ENCODE measurements around the gene HUWE1. TPM values are rescaled to one million over a fixed set of nuclear protein-coding genes. Genes with fewer than 3 reads are reported as not detected.
"Not testable (repeated sequence)": the region's sequence is repeated elsewhere in the genome, so short reads cannot be mapped to it uniquely, and the experiment has no call there.

HUWE1 gene
- total and polyA plus RNA-seq, 4 donors: 91.1 to 128 (median 116) TPM

GRCh38 chrX:53558646-53559045, 127.9 kb downstream of the HUWE1 start:
- DNase-seq (ENCODE audit: low read depth in 4 of 6, low spot score in 6 of 6): no peak
- Histone ChIP-seq H3K4me3 (ENCODE audit: low read depth, low read length) (no peak overlapping the region), H3K9me3 (ENCODE audit: control insufficient read depth, insufficient read depth, low read length) (no peaks in the 10 kb centered on the region), H3K27me3 (ENCODE audit: control insufficient read depth, insufficient read depth, low read length) (peaks cover 16% of the 10 kb centered on the region), H3K4me1 (ENCODE audit: control insufficient read depth, insufficient read depth, low read length) (no peaks in the 10 kb centered on the region), H3K36me3 (ENCODE audit: control insufficient read depth, insufficient read depth, low read length) (peaks cover 29% of the 10 kb centered on the region), H3K27ac (ENCODE audit: low read depth, low read length) (no peak overlapping the region)
- WGBS (ENCODE audit: insufficient coverage): 69% methylated on average over 3 of the region's 6 CpGs

- H3K4me1 ChIP-seq (ENCODE audit: control insufficient read depth, insufficient read depth, low read length): no peaks in the 10 kb centered on the region
- H3K36me3 ChIP-seq (ENCODE audit: control insufficient read depth, insufficient read depth, low read length): peaks cover 31% of the 10 kb centered on the region
Observed at GRCh38 chrX:53556868-53557267, 129.7 kb downstream of the HUWE1 start.

GRCh38 chrX:53550756-53551463, 135.6 kb downstream of the HUWE1 start:
- 94% methylated on average over 16 of the region's 18 CpGs for WGBS (ENCODE audit: insufficient coverage)
- H3K9me3 ChIP-seq (ENCODE audit: control insufficient read depth, insufficient read depth, low read length): no peaks in the 10 kb centered on the region
- H3K27me3 ChIP-seq (ENCODE audit: control insufficient read depth, insufficient read depth, low read length): peaks cover 17% of the 10 kb centered on the region
- H3K4me3 ChIP-seq (ENCODE audit: low read depth, low read length): no peak overlapping the region
- H3K36me3 ChIP-seq (ENCODE audit: control insufficient read depth, insufficient read depth, low read length): peaks cover 49% of the 10 kb centered on the region
- DNase-seq (ENCODE audit: low read depth in 4 of 6, low spot score in 6 of 6): no peak
- H3K27ac ChIP-seq (ENCODE audit: low read depth, low read length): no peak overlapping the region
- H3K4me1 ChIP-seq (ENCODE audit: control insufficient read depth, insufficient read depth, low read length): no peaks in the 10 kb centered on the region

More at GRCh38 chrX:53556868-53557267, 129.7 kb downstream of the HUWE1 start:
- 56% methylated on average over 1 of the region's 3 CpGs for WGBS (ENCODE audit: insufficient coverage)
- peaks cover 12% of the 10 kb centered on the region for H3K27me3 ChIP-seq (ENCODE audit: control insufficient read depth, insufficient read depth, low read length)
- no peaks in the 10 kb centered on the region for H3K9me3 ChIP-seq (ENCODE audit: control insufficient read depth, insufficient read depth, low read length)
- no peak for DNase-seq (ENCODE audit: low read depth in 4 of 6, low spot score in 6 of 6)
- H3K27ac ChIP-seq (ENCODE audit: low read depth, low read length): no peak overlapping the region
- no peak overlapping the region for H3K4me3 ChIP-seq (ENCODE audit: low read depth, low read length)

GRCh38 chrX:53547668-53548067, 138.9 kb downstream of the HUWE1 start:
- no peak for DNase-seq (ENCODE audit: low read depth in 4 of 6, low spot score in 6 of 6)
- Histone ChIP-seq H3K27me3 (ENCODE audit: control insufficient read depth, insufficient read depth, low read length) (peaks cover 26% of the 10 kb centered on the region), H3K4me3 (ENCODE audit: low read depth, low read length) (no peak overlapping the region), H3K9me3 (ENCODE audit: control insufficient read depth, insufficient read depth, low read length) (no peaks in the 10 kb centered on the region), H3K36me3 (ENCODE audit: control insufficient read depth, insufficient read depth, low read length) (peaks cover 59% of the 10 kb centered on the region), H3K27ac (ENCODE audit: low read depth, low read length) (no peak overlapping the region), H3K4me1 (ENCODE audit: control insufficient read depth, insufficient read depth, low read length) (no peaks in the 10 kb centered on the region)
- 76% methylated on average over 12 of the region's 12 CpGs for WGBS (ENCODE audit: insufficient coverage)

- 68% methylated on average over 8 of the region's 9 CpGs for WGBS (ENCODE audit: insufficient coverage)
- no peaks in the 10 kb centered on the region for H3K9me3 ChIP-seq (ENCODE audit: control insufficient read depth, insufficient read depth, low read length)
- peaks cover 21% of the 10 kb centered on the region for H3K27me3 ChIP-seq (ENCODE audit: control insufficient read depth, insufficient read depth, low read length)
- no peak for DNase-seq (ENCODE audit: low read depth in 4 of 6, low spot score in 6 of 6)
- H3K4me3 ChIP-seq (ENCODE audit: low read depth, low read length): no peak overlapping the region
- H3K27ac ChIP-seq (ENCODE audit: low read depth, low read length): no peak overlapping the region
- peaks cover 50% of the 10 kb centered on the region for H3K36me3 ChIP-seq (ENCODE audit: control insufficient read depth, insufficient read depth, low read length)
- no peaks in the 10 kb centered on the region for H3K4me1 ChIP-seq (ENCODE audit: control insufficient read depth, insufficient read depth, low read length)
Observed at GRCh38 chrX:53544936-53545335, 141.6 kb downstream of the HUWE1 start.

- no peak overlapping the region for H3K27ac ChIP-seq (ENCODE audit: low read depth, low read length)
- no peak overlapping the region for H3K4me3 ChIP-seq (ENCODE audit: low read depth, low read length)
- H3K9me3 ChIP-seq (ENCODE audit: control insufficient read depth, insufficient read depth, low read length): no peaks in the 10 kb centered on the region
- DNase-seq (ENCODE audit: low read depth in 4 of 6, low spot score in 6 of 6): no peak
- WGBS (ENCODE audit: insufficient coverage): 55% methylated on average over 4 of the region's 8 CpGs
- peaks cover 9% of the 10 kb centered on the region for H3K27me3 ChIP-seq (ENCODE audit: control insufficient read depth, insufficient read depth, low read length)
- H3K36me3 ChIP-seq (ENCODE audit: control insufficient read depth, insufficient read depth, low read length): peaks cover 32% of the 10 kb centered on the region
- H3K4me1 ChIP-seq (ENCODE audit: control insufficient read depth, insufficient read depth, low read length): no peaks in the 10 kb centered on the region
Observed at GRCh38 chrX:53538781-53539180, 147.7 kb downstream of the HUWE1 start.

- H3K9me3 ChIP-seq (ENCODE audit: control insufficient read depth, insufficient read depth, low read length); H3K36me3 ChIP-seq (ENCODE audit: control insufficient read depth, insufficient read depth, low read length); H3K4me1 ChIP-seq (ENCODE audit: control insufficient read depth, insufficient read depth, low read length); H3K4me3 ChIP-seq (ENCODE audit: low read depth, low read length); H3K27ac ChIP-seq (ENCODE audit: low read depth, low read length); DNase-seq (ENCODE audit: low read depth in 4 of 6, low spot score in 6 of 6); H3K27me3 ChIP-seq (ENCODE audit: control insufficient read depth, insufficient read depth, low read length): not testable (repeated sequence)
- WGBS (ENCODE audit: insufficient coverage): 79% methylated on average over 20 of the region's 21 CpGs
Observed at GRCh38 chrX:53531255-53531966, 155.1 kb downstream of the HUWE1 start.

GRCh38 chrX:53526999-53527398, 159.5 kb downstream of the HUWE1 start:
- Histone ChIP-seq H3K36me3 (ENCODE audit: control insufficient read depth, insufficient read depth, low read length) (no peaks in the 10 kb centered on the region), H3K27ac (ENCODE audit: low read depth, low read length) (no peak overlapping the region), H3K9me3 (ENCODE audit: control insufficient read depth, insufficient read depth, low read length) (peaks cover 2% of the 10 kb centered on the region), H3K27me3 (ENCODE audit: control insufficient read depth, insufficient read depth, low read length) (no peaks in the 10 kb centered on the region), H3K4me1 (ENCODE audit: control insufficient read depth, insufficient read depth, low read length) (no peaks in the 10 kb centered on the region), H3K4me3 (ENCODE audit: low read depth, low read length) (no peak overlapping the region)
- no peak for DNase-seq (ENCODE audit: low read depth in 4 of 6, low spot score in 6 of 6)

- H3K4me3 ChIP-seq (ENCODE audit: low read depth, low read length): no peak overlapping the region
- H3K4me1 ChIP-seq (ENCODE audit: control insufficient read depth, insufficient read depth, low read length): no peaks in the 10 kb centered on the region
- H3K27me3 ChIP-seq (ENCODE audit: control insufficient read depth, insufficient read depth, low read length): no peaks in the 10 kb centered on the region
- H3K36me3 ChIP-seq (ENCODE audit: control insufficient read depth, insufficient read depth, low read length): no peaks in the 10 kb centered on the region
- WGBS (ENCODE audit: insufficient coverage): 100% methylated on average over 1 of the region's 2 CpGs
- H3K27ac ChIP-seq (ENCODE audit: low read depth, low read length): no peak overlapping the region
- no peak for DNase-seq (ENCODE audit: low read depth in 4 of 6, low spot score in 6 of 6)
- H3K9me3 ChIP-seq (ENCODE audit: control insufficient read depth, insufficient read depth, low read length): no peaks in the 10 kb centered on the region
Observed at GRCh38 chrX:53511322-53511721, 175.2 kb downstream of the HUWE1 start.

- not testable (repeated sequence) for H3K36me3 ChIP-seq (ENCODE audit: control insufficient read depth, insufficient read depth, low read length); H3K4me1 ChIP-seq (ENCODE audit: control insufficient read depth, insufficient read depth, low read length); H3K27ac ChIP-seq (ENCODE audit: low read depth, low read length); H3K9me3 ChIP-seq (ENCODE audit: control insufficient read depth, insufficient read depth, low read length); DNase-seq (ENCODE audit: low read depth in 4 of 6, low spot score in 6 of 6); H3K27me3 ChIP-seq (ENCODE audit: control insufficient read depth, insufficient read depth, low read length); H3K4me3 ChIP-seq (ENCODE audit: low read depth, low read length)
- WGBS (ENCODE audit: insufficient coverage): 93% methylated on average over 13 of the region's 28 CpGs
Observed at GRCh38 chrX:53504035-53504434, 182.5 kb downstream of the HUWE1 start.

Data from spinal cord (tissue), 10 donors.